RWPE2 (cell line): ENCODE measurements around the gene TAF10.

Experiments
- ATAC-seq: fragments of 200-7000 bp; cut with Tn5 transposase; 3 replicates; pipeline ENCODE4 v1.9.1; 2021; ENCODE audit warnings: low read depth
- DNase-seq: peaks from one replicate; pipeline ENCODE4 v3.0.0-alpha.2; 2020; ENCODE audit warnings: low spot score
- H3K27ac ChIP-seq: fragments of 450-650 bp; 2 replicates; pipeline ENCODE4 v1.5.1; 2017; ENCODE audit warnings: mild to moderate bottlenecking; ENCODE audit not compliant: poor library complexity, severe bottlenecking
- H3K27me3 ChIP-seq: fragments of 250-450 bp; sonication (Bioruptor Pico); 2 replicates; pipeline ENCODE4 v1.5.1; 2021; ENCODE audit warnings: mild to moderate bottlenecking, moderate library complexity; ENCODE audit not compliant: insufficient read depth, poor library complexity, severe bottlenecking
- H3K36me3 ChIP-seq: fragments of 250-450 bp; sonication (Bioruptor Pico); 2 replicates; pipeline ENCODE4 v1.5.1; 2020; ENCODE audit warnings: low read depth, mild to moderate bottlenecking, moderate library complexity
- H3K4me1 ChIP-seq: fragments of 250-450 bp; sonication (Bioruptor Pico); 2 replicates; pipeline ENCODE4 v1.5.1; 2021; ENCODE audit warnings: mild to moderate bottlenecking, moderate library complexity; ENCODE audit not compliant: insufficient read depth, poor library complexity, severe bottlenecking
- H3K4me3 ChIP-seq: fragments of 250-450 bp; sonication (Bioruptor Pico); 2 replicates; pipeline ENCODE4 v1.5.1; 2021; ENCODE audit warnings: mild to moderate bottlenecking, moderate library complexity; ENCODE audit not compliant: severe bottlenecking
- H3K9me3 ChIP-seq: fragments of 250-450 bp; sonication (Bioruptor Pico); 2 replicates; pipeline ENCODE4 v1.5.1; 2021; ENCODE audit warnings: mild to moderate bottlenecking, moderate library complexity; ENCODE audit not compliant: severe bottlenecking
- CTCF ChIP-seq: fragments of 450-650 bp; IDR thresholded peaks from one replicate; pipeline ENCODE4 v1.5.1; 2017; ENCODE audit warnings: mild to moderate bottlenecking, moderate library complexity; ENCODE audit not compliant: poor library complexity, severe bottlenecking

Gene TAF10

GRCh38 chr11:6633422-6634408 lies 21.7 kb upstream of the TAF10 start:
- no peaks in the 10 kb centered on the region for H3K9me3 ChIP-seq
- DNase-seq (no peak), ATAC-seq (no peak)
- H3K27me3 ChIP-seq, result no peaks in the 10 kb centered on the region
- no peak overlapping the region for H3K4me3 ChIP-seq
- no peaks in the 10 kb centered on the region for H3K36me3 ChIP-seq
- H3K4me1 ChIP-seq, result no peaks in the 10 kb centered on the region
- no peak for TF ChIP-seq CTCF
- H3K27ac ChIP-seq, result no peak overlapping the region

GRCh38 chr11:6632116-6633073 lies 20.4 kb upstream of the TAF10 start:
- Histone ChIP-seq H3K4me1 (no peaks in the 10 kb centered on the region), H3K4me3 (no peak overlapping the region), H3K27ac (no peak overlapping the region), H3K36me3 (no peaks in the 10 kb centered on the region), H3K27me3 (no peaks in the 10 kb centered on the region), H3K9me3 (no peaks in the 10 kb centered on the region)
- DNase-seq, result no peak
- no peak for ATAC-seq
- TF ChIP-seq CTCF, result no peak

- H3K27ac ChIP-seq, result no peak overlapping the region
- H3K36me3 ChIP-seq, result no peaks in the 10 kb centered on the region
- no peaks in the 10 kb centered on the region for H3K27me3 ChIP-seq
- H3K9me3 ChIP-seq, result no peaks in the 10 kb centered on the region
- TF ChIP-seq CTCF, result no peak
- no peaks in the 10 kb centered on the region for H3K4me1 ChIP-seq
- H3K4me3 ChIP-seq, result no peak overlapping the region
- DNase-seq (no peak), ATAC-seq (no peak)
Measured at GRCh38 chr11:6631361-6631890, 19.4 kb upstream of the TAF10 start.

GRCh38 chr11:6630632-6631291 lies 18.7 kb upstream of the TAF10 start:
- Histone ChIP-seq H3K36me3 (no peaks in the 10 kb centered on the region), H3K27me3 (no peaks in the 10 kb centered on the region), H3K4me1 (no peaks in the 10 kb centered on the region), H3K4me3 (no peak overlapping the region), H3K27ac (no peak overlapping the region), H3K9me3 (no peaks in the 10 kb centered on the region)
- DNase-seq, result no peak
- no peak for TF ChIP-seq CTCF
- ATAC-seq, result no peak
